Measurements from ENCODE around the gene MRC2. TPM values are rescaled to one million over a fixed set of nuclear protein-coding genes. Genes with fewer than 3 reads are reported as not detected.

MRC2 gene
- total and polyA plus RNA-seq, 9 of the 15 experiments (the other 6 are each of a cell fraction or from before 2014, with no cell fraction given), result 0.28 to 11.5 (median 6.6) TPM

DNA sequence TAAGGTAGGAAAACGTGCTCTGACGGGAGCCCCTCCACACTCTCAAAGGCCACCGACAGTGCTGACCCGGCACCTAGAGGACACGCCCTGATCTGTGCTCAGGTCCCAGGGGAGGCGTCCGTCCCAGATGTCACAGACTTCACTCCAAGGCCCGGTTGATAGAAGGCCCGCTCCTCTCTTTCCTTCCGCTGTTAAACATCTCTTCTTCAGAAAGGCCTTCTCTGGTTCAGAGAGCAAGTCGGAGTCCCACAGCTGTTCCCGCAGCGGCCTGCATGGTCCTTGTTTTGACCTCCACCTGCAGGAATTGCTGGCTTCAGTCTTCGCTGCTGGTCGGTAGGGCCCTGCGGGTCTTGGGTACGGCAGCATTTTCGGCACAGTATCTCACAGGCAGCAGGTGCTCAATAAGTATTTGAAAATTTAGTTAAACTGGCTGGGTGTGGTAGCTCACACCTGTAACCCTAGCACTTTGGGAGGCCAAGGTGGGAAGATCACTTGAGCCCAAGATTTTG is 88.5 kb downstream of the MRC2 start:
- CTCF ChIA-PET (ENCODE audit: low intra/inter-chr PET ratio), result no interaction called here
- 59% methylated on average over 18 of the region's 18 CpGs for WGBS (ENCODE audit: insufficient coverage, low coverage, missing lambda C conversion rate)

More for the DNA sequence above, 88.5 kb downstream of the MRC2 start:
- H3K4me1 ChIP-seq (replicated peaks in 1 of 2; ENCODE audit: control insufficient read depth in 2 of 2, insufficient read depth in 2 of 2, low read length in 2 of 2), result peaks cover 2 to 9% of the 10 kb centered on the region in 2 experiments; a peak in 3 of 5 replicates
- in situ Hi-C loops (cut with MboI) (loop anchor here (25.0 kb wide), 1 partner anchor 246 kb away; the partner anchor contains the start of gene TANC2), intact Hi-C loops (cut with micrococcal nuclease) (no loop called here)
- DNase-seq (ENCODE audit: extremely low read depth in 1 of 4, low spot score in 3 of 4), result no peak
- H3K36me3 ChIP-seq (ENCODE audit: control insufficient read depth, insufficient read depth, low read length), result no peaks in the 10 kb centered on the region
- no peaks in the 10 kb centered on the region for H3K9me3 ChIP-seq (replicated peaks; ENCODE audit: control insufficient read depth, insufficient read depth, low read depth, low read length)
- H3K9ac ChIP-seq (ENCODE audit: insufficient read depth in 1 of 2, low read depth in 2 of 2, low read length in 2 of 2), result no peak overlapping the region
- POLR2A ChIA-PET, result no interaction called here
- FAIRE-seq, result no peak
- no peaks in the 10 kb centered on the region for H3K79me2 ChIP-seq (ENCODE audit: control insufficient read depth, insufficient read depth, low read length)
- H4K20me1 ChIP-seq (replicated peaks; ENCODE audit: control insufficient read depth, insufficient read depth, low read length), result no peaks in the 10 kb centered on the region
- TF ChIP-seq, protein P1, sequence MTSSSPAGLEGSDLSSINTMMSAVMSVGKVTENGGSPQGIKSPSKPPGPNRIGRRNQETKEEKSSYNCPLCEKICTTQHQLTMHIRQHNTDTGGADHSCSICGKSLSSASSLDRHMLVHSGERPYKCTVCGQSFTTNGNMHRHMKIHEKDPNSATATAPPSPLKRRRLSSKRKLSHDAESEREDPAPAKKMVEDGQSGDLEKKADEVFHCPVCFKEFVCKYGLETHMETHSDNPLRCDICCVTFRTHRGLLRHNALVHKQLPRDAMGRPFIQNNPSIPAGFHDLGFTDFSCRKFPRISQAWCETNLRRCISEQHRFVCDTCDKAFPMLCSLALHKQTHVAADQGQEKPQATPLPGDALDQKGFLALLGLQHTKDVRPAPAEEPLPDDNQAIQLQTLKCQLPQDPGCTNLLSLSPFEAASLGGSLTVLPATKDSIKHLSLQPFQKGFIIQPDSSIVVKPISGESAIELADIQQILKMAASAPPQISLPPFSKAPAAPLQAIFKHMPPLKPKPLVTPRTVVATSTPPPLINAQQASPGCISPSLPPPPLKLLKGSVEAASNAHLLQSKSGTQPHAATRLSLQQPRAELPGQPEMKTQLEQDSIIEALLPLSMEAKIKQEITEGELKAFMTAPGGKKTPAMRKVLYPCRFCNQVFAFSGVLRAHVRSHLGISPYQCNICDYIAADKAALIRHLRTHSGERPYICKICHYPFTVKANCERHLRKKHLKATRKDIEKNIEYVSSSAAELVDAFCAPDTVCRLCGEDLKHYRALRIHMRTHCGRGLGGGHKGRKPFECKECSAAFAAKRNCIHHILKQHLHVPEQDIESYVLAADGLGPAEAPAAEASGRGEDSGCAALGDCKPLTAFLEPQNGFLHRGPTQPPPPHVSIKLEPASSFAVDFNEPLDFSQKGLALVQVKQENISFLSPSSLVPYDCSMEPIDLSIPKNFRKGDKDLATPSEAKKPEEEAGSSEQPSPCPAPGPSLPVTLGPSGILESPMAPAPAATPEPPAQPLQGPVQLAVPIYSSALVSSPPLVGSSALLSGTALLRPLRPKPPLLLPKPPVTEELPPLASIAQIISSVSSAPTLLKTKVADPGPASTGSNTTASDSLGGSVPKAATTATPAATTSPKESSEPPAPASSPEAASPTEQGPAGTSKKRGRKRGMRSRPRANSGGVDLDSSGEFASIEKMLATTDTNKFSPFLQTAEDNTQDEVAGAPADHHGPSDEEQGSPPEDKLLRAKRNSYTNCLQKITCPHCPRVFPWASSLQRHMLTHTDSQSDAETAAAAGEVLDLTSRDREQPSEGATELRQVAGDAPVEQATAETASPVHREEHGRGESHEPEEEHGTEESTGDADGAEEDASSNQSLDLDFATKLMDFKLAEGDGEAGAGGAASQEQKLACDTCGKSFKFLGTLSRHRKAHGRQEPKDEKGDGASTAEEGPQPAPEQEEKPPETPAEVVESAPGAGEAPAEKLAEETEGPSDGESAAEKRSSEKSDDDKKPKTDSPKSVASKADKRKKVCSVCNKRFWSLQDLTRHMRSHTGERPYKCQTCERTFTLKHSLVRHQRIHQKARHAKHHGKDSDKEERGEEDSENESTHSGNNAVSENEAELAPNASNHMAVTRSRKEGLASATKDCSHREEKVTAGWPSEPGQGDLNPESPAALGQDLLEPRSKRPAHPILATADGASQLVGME (CRISPR knock-in tag; IDR thresholded peaks at IDR 0.05), result no peak
- no peak for TF ChIP-seq MTA1 (IDR thresholded peaks at IDR 0.05; ENCODE audit: borderline replicate concordance)
- TF ChIP-seq POU5F1 (IDR thresholded peaks at IDR 0.05; ENCODE audit: borderline replicate concordance, low read depth, low read length, partially characterized antibody), result no peak
- no peak for TF ChIP-seq ZNF551 (CRISPR knock-in tag; IDR thresholded peaks at IDR 0.05)
- H3K4me3 ChIP-seq, result no peak overlapping the region
- H2AFZ ChIP-seq (ENCODE audit: low read depth, low read length), result no peak overlapping the region
- H3K4me2 ChIP-seq (ENCODE audit: insufficient read depth, low read length), result no peak overlapping the region
- BruUV-seq (replicated peaks), result no TSS peak
- no peak overlapping the region for H3K27ac ChIP-seq (ENCODE audit: extremely low read depth, low read depth, low read length)
- H3K27me3 ChIP-seq (ENCODE audit: control insufficient read depth in 2 of 2, insufficient read depth in 2 of 2, low read length in 2 of 2), result peaks cover 23 to 62% of the 10 kb centered on the region in 2 experiments
- no peaks in the 10 kb centered on the region for H3K9me1 ChIP-seq (ENCODE audit: control insufficient read depth, insufficient read depth, low read length)
- no peak for ATAC-seq

Data from K562 (cell line).